Caco-2 (cell line): Measurements from ENCODE around the gene IP6K2. TPM values are rescaled to one million over a fixed set of nuclear protein-coding genes. Genes with fewer than 3 reads are reported as not detected.

Experiments used
- BruUV-seq: library from RNA; stranded (reverse); fragments of 400-500 nt; replicated peaks from 2 replicates; lab custom pipeline; 2021; lab: Mats Ljungman, UMichigan
- CTCF ChIA-PET: fragments of 300-600 bp; sonication (Branson Sonifier 250); formaldehyde crosslinking; loops from one replicate; lab custom pipeline; 2022; ENCODE audit warnings: antibody characterized with exemption; lab: Charles Lee
- POLR2A ChIA-PET: fragments of 300-600 bp; sonication (Branson Sonifier 250); formaldehyde crosslinking; loops from one replicate; lab custom pipeline; 2022; ENCODE audit warnings: antibody characterized with exemption; lab: Charles Lee
- DNase-seq, 2 experiments: peaks; one replicate each; pipeline versions ENCODE4 v3.0.0 to v3.0.0-alpha.2; 2020 to 2022
- H3K27me3 ChIP-seq: replicated peaks from 2 replicates; pipeline ENCODE4 v1.6.0; 2011; ENCODE audit warnings: low read length; ENCODE audit not compliant: control insufficient read depth, insufficient read depth
- H3K36me3 ChIP-seq: 2 replicates; pipeline ENCODE4 v1.5.1; 2011; ENCODE audit warnings: low read length; ENCODE audit not compliant: control insufficient read depth, insufficient read depth
- H3K4me1 ChIP-seq: fragments of 250-450 bp; sonication (Bioruptor Pico); 2 replicates; pipeline ENCODE4 v1.5.1; 2020; ENCODE audit warnings: mild to moderate bottlenecking
- H3K4me3 ChIP-seq: 2 replicates; pipeline ENCODE4 v1.5.1; 2011; ENCODE audit warnings: low read depth, mild to moderate bottlenecking, control low read depth, low read length
- H3K9me3 ChIP-seq: fragments of 250-450 bp; sonication (Bioruptor Pico); 2 replicates; pipeline ENCODE4 v1.5.1; 2020; ENCODE audit warnings: mild to moderate bottlenecking, moderate library complexity
- H3K27ac Mint-ChIP-seq: one replicate; pipeline ENCODE4 v1.8.0; 2022; ENCODE audit warnings: mixed read lengths; ENCODE audit not compliant: unreplicated experiment
- H3K27me3 Mint-ChIP-seq: one replicate; pipeline ENCODE4 v1.8.0; 2022; ENCODE audit warnings: mixed read lengths; ENCODE audit not compliant: insufficient read depth, unreplicated experiment
- H3K36me3 Mint-ChIP-seq: one replicate; pipeline ENCODE4 v1.8.0; 2022; ENCODE audit warnings: mild to moderate bottlenecking, mixed read lengths; ENCODE audit not compliant: insufficient read depth, unreplicated experiment
- H3K4me1 Mint-ChIP-seq: one replicate; pipeline ENCODE4 v1.8.0; 2022; ENCODE audit warnings: low read depth, mixed read lengths; ENCODE audit not compliant: unreplicated experiment
- H3K4me3 Mint-ChIP-seq: one replicate; pipeline ENCODE4 v1.8.0; 2022; ENCODE audit warnings: mild to moderate bottlenecking, moderate library complexity, mixed read lengths; ENCODE audit not compliant: unreplicated experiment
- H3K9me3 Mint-ChIP-seq: one replicate; pipeline ENCODE4 v1.8.0; 2022; ENCODE audit warnings: mixed read lengths; ENCODE audit not compliant: unreplicated experiment
- CTCF ChIP-seq, 2 experiments: fragments of 200-600 bp in 1 of 2; IDR thresholded peaks; 1 replicate in 1 of 2; 2 replicates in 1 of 2; pipeline versions ENCODE4 v1.5.1 to v1.8.0; 2011 to 2022; ENCODE audit warnings: antibody characterized with exemption in 1 of 2, control low read depth in 1 of 2, inconsistent platforms in 1 of 2, low read depth in 1 of 2, low read length in 1 of 2, mild to moderate bottlenecking in 1 of 2, moderate library complexity in 1 of 2; ENCODE audit not compliant: insufficient read depth in 1 of 2, severe bottlenecking in 1 of 2, unreplicated experiment in 1 of 2
- intact Hi-C: fragments of 100-400 bp; cut with micrococcal nuclease; formaldehyde crosslinking; loops from one replicate; pipeline ENCODE4 v1.10.0; 2022; ENCODE audit not compliant: unreplicated experiment
- total RNA-seq: library from RNA; stranded (reverse); gene quantifications from 2 replicates; pipeline ENCODE4 v1.2.3, GENCODE V29; 2022

The IP6K2 gene
- total RNA-seq, 1 experiment from 2014 or later = 91.7 TPM

DNA sequence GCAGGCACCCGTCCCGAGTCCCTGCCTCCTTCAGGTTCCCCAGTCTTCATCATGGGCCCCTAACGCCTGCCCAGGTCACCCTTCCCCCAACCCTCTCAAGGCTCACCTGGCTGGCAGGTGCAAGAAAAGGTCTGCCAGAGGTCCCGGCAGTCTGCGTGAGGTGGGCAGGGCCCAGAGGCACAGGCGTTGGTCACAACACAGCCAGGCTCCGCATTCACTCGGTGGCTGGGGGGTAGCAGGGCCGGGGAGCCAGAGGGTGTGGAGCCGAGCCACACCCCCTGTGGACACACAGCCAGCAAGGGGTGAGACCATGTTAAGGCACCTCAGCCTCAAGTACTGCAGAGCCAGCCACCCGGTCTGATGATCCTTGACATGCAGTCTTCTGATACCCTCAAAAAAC lies 65.2 kb downstream of the IP6K2 start:
- POLR2A ChIA-PET = no interaction called here
- H3K27ac Mint-ChIP-seq = no peak overlapping the region
- no peak for TF ChIP-seq CTCF (IDR thresholded peaks at IDR 0.05; ENCODE audit: insufficient read depth in 1 of 2, low read depth in 1 of 2, low read length in 1 of 2, severe bottlenecking in 1 of 2, unreplicated experiment in 1 of 2)

GRCh38 chr3:48650723-48651122 lies 66.3 kb downstream of the IP6K2 start:
- Histone ChIP-seq H3K27me3 (no peaks in the 10 kb centered on the region), H3K36me3 (peaks cover 5% of the 10 kb centered on the region), H3K4me3 (no peak overlapping the region), H3K4me1 (no peaks in the 10 kb centered on the region), H3K9me3 (no peaks in the 10 kb centered on the region)
- TF ChIP-seq CTCF (IDR thresholded peaks at IDR 0.05; ENCODE audit: insufficient read depth in 1 of 2, low read depth in 1 of 2, low read length in 1 of 2, severe bottlenecking in 1 of 2, unreplicated experiment in 1 of 2) = no peak
- Mint-ChIP-seq H3K4me3 (no peak overlapping the region), H3K36me3 (peaks cover 60% of the 10 kb centered on the region), H3K27ac (no peak overlapping the region), H3K4me1 (no peaks in the 10 kb centered on the region), H3K27me3 (no peaks in the 10 kb centered on the region), H3K9me3 (no peaks in the 10 kb centered on the region)
- ChIA-PET CTCF (no interaction called here), POLR2A (no interaction called here)
- BruUV-seq = no TSS peak
- intact Hi-C loops = no loop called here
- no peak for DNase-seq

More for the DNA sequence above, 65.2 kb downstream of the IP6K2 start:
- Mint-ChIP-seq H3K9me3 (no peaks in the 10 kb centered on the region), H3K4me1 (no peaks in the 10 kb centered on the region), H3K27me3 (no peaks in the 10 kb centered on the region), H3K4me3 (no peak overlapping the region), H3K36me3 (peaks cover 60% of the 10 kb centered on the region)
- CTCF ChIA-PET = no interaction called here
- Histone ChIP-seq H3K4me1 (no peaks in the 10 kb centered on the region), H3K27me3 (no peaks in the 10 kb centered on the region), H3K36me3 (peaks cover 4% of the 10 kb centered on the region), H3K4me3 (no peak overlapping the region), H3K9me3 (no peaks in the 10 kb centered on the region)
- DNase-seq = no peak
- BruUV-seq = no TSS peak
- intact Hi-C loops = no loop called here

GRCh38 chr3:48648188-48648850 lies 68.7 kb downstream of the IP6K2 start:
- Mint-ChIP-seq H3K36me3 (peaks cover 47% of the 10 kb centered on the region), H3K27ac (no peak overlapping the region), H3K9me3 (no peaks in the 10 kb centered on the region), H3K27me3 (no peaks in the 10 kb centered on the region), H3K4me1 (no peaks in the 10 kb centered on the region), H3K4me3 (no peak overlapping the region)
- peaks cover 5% of the 10 kb centered on the region for H3K36me3 ChIP-seq
- no peak overlapping the region for H3K4me3 ChIP-seq
- no peak for TF ChIP-seq CTCF (IDR thresholded peaks at IDR 0.05; ENCODE audit: insufficient read depth in 1 of 2, low read depth in 1 of 2, low read length in 1 of 2, severe bottlenecking in 1 of 2, unreplicated experiment in 1 of 2)
- no peaks in the 10 kb centered on the region for H3K9me3 ChIP-seq
- no TSS peak for BruUV-seq
- CTCF ChIA-PET = no interaction called here
- no peak for DNase-seq
- intact Hi-C loops = no loop called here
- no peaks in the 10 kb centered on the region for H3K27me3 ChIP-seq
- POLR2A ChIA-PET = no interaction called here
- no peaks in the 10 kb centered on the region for H3K4me1 ChIP-seq
